GM21576 (cell line): Measurements from ENCODE around the gene KRTAP9-1.
"Not testable (repeated sequence)": the region's sequence is repeated elsewhere in the genome, so short reads cannot be mapped to it uniquely, and the experiment has no call there.

Source experiments
- ATAC-seq: cut with Tn5 transposase; IDR thresholded peaks from one replicate; pipeline ENCODE4 v1.9.1; 2021; ENCODE audit warnings: mild to moderate bottlenecking, moderate library complexity; ENCODE audit not compliant: unreplicated experiment

The KRTAP9-1 gene

DNA sequence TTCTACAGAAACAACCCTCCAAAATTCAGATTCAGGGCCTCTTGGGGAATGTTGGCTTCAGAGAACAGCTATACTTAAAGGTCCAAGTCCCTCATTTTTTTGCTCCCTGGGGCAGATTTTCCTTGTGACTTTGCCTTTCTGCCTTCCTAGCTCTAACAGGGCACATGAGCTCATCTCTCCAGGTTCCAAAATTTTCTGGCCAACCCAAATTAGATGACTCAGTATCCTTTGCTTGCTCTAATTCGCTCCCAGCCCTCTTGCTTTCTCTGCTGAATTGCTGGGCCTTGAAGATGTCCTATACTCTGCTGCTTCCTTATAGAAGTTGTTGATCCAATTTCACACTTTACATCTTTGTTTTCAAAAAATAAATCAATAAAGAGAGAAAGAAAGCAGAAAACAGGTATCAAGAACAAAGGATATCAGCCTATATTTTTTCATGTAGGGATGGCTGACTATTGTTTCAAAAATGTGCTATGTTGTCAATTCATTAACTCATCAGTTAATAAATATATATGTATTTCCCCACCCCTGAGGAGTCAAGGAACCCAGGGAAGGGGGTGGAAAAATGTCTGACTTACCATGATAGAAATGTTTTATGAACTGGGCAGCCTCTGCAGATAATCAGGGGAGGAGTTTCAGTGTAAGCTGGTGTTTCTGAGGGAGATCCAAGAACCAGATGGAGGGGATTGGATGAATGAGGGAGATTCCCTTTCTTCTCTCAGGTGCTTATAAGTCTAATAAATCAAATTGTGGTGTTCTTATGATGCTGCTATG lies 10.7 kb upstream of the KRTAP9-1 start:
- no peak for ATAC-seq

DNA sequence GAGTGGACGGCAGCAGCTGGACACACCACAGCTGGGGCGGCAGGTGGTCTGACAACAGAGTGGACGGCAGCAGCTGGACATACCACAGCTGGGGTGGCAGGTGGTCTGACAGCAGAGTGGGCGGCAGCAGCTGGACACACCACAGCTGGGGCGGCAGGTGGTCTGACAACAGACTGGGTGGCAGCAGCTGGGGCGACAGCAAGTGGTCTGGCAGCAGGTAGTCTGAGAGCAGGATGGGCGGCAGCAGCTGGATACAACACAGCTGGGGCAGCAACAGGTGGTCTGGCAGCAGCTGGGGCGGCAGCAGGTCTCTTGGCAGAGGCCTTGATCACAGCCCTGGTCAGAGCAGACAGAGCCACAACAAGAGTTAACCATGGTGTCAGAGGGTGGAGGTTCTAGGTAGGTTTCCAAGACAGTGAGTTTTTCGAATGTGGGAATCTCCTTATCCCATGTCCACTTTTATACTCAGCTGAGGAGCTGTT lies 5.2 kb upstream of the KRTAP9-1 start, which contains the start of gene KRTAP4-1:
TSS of gene KRTAP4-1 (minus strand) at position 432 of the 482 bp plus-strand sequence. CDS start at position 375, 57 bp downstream.
- ATAC-seq, result no peak

DNA sequence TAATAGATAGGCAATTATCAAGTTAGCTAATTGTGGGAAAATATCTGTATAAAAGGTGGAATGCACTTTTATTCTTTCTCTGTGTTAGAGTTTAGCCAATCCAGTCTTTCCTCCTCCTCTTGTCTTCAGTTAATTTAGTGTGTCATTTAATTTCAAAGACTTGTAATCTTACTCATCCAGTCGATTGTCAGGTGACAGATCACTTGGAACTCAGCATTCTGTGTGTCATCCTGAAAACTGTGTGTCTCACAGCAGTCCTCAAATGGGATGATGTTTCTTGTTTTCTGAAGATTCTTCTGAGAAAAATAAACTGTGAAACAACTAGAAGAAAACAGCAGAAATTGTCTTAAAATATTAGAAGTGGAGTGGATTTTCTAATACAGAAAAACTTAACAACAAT lies 4.7 kb upstream of the KRTAP9-1 start:
- ATAC-seq, result no peak

- ATAC-seq, result no peak
Measured at GRCh38 chr17:41186872-41187271, 2.8 kb upstream of the KRTAP9-1 start.

- ATAC-seq, result no peak
Measured at GRCh38 chr17:41190328-41190727, 641 bp downstream of the KRTAP9-1 start.

GRCh38 chr17:41196068-41196467 lies 6.4 kb downstream of the KRTAP9-1 start:
- no peak for ATAC-seq

GRCh38 chr17:41199421-41200078 lies 9.9 kb downstream of the KRTAP9-1 start:
- ATAC-seq, result no peak

GRCh38 chr17:41211845-41212466 lies 22.3 kb downstream of the KRTAP9-1 start:
- no peak for ATAC-seq

- ATAC-seq, result no peak
Measured at GRCh38 chr17:41212524-41213169, 23.0 kb downstream of the KRTAP9-1 start.

- ATAC-seq, result no peak
Measured at GRCh38 chr17:41215681-41216080, 26.0 kb downstream of the KRTAP9-1 start.

GRCh38 chr17:41223821-41224220 lies 34.1 kb downstream of the KRTAP9-1 start:
- ATAC-seq, result no peak

- ATAC-seq, result no peak
Measured at GRCh38 chr17:41226051-41226450, 36.4 kb downstream of the KRTAP9-1 start.

- not testable (repeated sequence) for ATAC-seq
Measured at GRCh38 chr17:41226598-41227095, 37.0 kb downstream of the KRTAP9-1 start, which contains the start of gene KRTAP9-2. Gene KRTAP9-2, plus strand, starts transcription at chr17:41226648. Its CDS starts 7 bp downstream, at chr17:41226655.

GRCh38 chr17:41230094-41230493 lies 40.4 kb downstream of the KRTAP9-1 start:
- ATAC-seq, result no peak

DNA sequence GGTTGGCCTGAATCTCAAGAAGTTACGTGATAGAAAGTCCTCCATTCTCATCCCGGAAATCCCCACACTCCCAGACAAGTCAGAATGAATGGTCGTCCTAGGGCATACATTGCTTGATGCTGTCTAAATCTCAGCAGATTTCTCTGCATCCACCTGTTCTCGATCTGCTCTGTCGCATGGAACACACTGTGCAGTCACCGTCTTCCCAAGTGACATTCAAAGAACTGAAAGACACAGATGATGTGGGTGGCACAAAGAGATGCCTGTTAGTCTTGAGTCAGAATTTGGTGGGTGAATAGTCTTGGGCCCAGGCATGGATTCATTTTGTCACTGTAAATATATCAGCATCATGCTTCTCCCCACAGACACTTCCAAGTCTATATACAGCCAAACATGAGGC lies 42.0 kb downstream of the KRTAP9-1 start:
- no peak for ATAC-seq

DNA sequence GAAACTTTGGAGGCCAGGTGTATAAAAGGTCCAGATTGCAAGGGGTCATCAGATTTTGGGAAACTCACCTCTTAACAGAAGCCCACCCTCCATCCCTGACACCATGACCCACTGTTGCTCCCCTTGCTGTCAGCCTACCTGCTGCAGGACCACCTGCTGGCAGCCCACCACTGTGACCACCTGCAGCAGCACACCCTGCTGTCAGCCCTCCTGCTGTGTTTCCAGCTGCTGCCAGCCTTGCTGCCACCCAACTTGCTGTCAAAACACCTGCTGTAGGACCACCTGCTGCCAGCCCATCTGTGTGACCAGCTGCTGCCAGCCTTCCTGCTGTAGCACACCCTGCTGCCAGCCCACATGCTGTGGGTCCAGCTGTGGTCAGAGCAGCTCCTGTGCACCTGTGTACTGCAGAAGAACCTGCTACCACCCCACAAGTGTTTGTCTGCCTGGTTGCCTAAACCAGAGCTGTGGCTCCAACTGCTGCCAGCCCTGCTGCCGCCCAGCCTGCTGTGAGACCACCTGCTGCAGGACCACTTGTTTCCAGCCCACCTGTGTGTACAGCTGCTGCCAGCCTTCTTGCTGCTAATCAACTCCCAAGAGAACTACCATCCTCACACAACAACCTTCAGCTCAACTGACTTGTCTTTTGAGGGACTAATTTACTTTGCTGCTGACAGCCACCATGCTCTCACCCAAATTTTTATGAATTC lies 42.9 kb downstream of the KRTAP9-1 start, which contains the start of gene KRTAP9-3:
TSS of gene KRTAP9-3 (plus strand) at position 51 of the 707 bp plus-strand sequence. CDS start at position 104, 53 bp downstream.
- not testable (repeated sequence) for ATAC-seq

GRCh38 chr17:41237116-41237515 lies 47.4 kb downstream of the KRTAP9-1 start:
- not testable (repeated sequence) for ATAC-seq

DNA sequence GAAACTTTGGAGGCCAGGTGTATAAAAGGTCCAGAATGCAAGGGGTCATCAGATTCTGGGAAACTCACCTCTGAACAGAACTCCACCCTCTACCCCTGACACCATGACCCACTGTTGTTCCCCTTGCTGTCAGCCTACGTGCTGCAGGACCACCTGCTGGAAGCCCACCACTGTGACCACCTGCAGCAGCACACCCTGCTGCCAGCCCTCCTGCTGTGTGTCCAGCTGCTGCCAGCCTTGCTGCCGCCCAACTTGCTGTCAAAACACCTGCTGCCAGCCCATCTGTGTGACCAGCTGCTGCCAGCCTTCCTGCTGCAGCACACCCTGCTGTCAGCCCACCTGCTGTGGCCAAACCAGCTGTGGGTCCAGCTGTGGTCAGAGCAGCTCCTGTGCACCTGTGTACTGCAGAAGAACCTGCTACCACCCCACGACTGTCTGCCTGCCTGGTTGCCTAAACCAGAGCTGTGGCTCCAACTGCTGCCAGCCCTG lies 48.3 kb downstream of the KRTAP9-1 start, which contains the start of gene KRTAP9-8:
TSS of gene KRTAP9-8 (plus strand) at position 51 of the 489 bp plus-strand sequence. CDS start at position 104, 53 bp downstream.
- ATAC-seq, result not testable (repeated sequence)
